ELF-1 (cell line): ENCODE data around the gene MRPS22.
"Not testable (repeated sequence)": the region's sequence is repeated elsewhere in the genome, so short reads cannot be mapped to it uniquely, and the experiment has no call there.

Source experiments
- DNase-seq: peaks from one replicate; pipeline ENCODE4 v3.0.0-alpha.2; 2016; ENCODE audit warnings: low read depth, low spot score

Gene MRPS22

DNA sequence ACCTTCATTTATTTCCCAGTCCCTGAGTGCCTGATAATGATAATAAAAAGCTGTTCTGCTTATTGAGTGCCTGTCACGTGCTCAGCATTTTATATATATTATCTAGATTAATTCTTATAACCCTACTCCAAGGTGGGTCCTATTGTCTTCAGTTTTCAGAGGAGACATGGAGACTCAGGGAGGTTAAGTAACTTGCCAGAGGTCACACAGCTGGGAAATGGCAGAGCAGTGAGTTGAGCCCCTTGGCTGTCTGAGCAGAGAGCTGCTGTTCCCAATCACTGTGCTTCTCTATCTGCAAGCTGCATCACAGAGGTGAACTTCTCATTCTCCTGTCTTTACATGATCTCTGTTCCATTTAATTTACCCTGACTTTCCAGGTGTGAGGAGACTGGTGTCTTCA is 32.3 kb upstream of the MRPS22 start:
- no peak for DNase-seq

DNA sequence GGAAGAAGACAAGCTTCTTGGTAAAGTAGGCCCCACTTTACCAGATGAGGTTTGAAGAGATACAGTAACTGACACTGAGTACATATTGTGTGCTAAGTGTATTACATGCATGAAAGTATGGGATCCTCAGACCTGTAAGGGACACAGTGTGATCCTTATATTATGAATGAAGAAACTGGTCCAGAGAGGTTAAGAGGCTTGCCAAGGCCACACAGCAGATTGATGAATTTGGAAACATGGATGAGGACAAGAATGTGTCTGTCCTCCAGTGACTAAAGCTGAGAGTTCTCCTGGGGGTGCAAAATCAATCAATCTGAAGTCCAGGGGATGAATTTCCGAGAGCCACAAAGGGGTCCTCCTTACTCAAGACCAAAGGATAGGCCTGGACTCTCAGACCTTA is 31.4 kb upstream of the MRPS22 start:
- DNase-seq = no peak

DNA sequence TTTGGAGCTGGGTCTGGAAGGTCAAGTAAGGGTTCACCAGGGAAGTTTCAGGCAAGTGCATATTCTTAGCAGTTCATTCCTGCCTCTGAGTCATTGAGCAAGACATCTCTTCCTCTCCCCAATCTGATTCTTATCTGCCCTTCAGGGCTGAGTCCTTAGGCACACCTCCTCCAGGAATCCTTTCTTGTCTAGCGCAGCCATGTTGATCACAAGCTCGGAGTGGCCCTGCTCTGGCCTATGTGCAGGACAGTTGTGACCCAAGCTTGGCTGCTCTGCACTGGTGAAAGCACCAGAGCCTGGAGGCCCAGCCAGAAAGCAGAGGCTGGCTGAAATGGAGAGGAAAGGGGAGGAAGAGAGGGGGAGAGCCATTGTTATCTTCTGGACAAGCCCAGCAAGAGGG is 30.9 kb upstream of the MRPS22 start:
- DNase-seq = peak; percentile 32

DNA sequence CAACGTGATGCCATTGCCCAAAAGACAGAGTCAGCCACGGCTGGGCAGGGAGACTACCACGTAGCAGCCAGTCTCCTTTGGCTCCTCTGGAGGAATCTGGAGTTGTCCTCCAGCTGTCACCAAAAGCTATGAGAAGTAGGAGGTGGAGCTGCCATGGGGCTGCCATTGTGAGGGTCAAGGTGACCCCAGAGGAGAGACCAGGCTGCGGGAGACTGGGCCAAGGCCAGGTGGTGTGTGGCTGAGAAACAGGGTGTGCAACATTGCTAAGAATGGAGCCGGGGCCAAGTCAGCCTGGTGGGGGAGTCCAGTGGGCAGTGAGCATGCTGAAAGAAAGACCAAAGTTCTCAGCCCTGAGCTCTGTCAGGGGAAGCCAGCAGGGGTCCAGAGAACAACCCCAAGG is 29.9 kb upstream of the MRPS22 start:
- no peak for DNase-seq

DNA sequence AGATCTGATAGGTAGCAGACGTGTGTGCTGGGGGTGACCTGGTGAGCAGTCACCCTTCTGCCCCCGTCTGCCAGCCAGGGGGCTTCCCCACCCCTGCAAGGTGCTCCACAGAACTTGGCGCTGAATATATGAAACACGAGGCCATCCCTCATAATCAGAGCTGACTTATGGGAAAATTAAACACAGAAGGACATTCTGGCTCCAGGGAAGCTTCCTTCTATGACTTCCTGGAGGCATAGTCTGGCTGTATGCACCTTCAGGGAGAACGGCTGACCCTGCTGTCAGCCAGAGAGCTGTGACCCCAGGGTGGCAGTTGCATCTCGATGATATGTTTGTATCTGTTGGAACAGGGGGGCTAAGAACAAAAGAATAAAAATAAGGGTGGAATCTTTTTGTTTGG is 26.6 kb upstream of the MRPS22 start:
- DNase-seq = no peak

DNA sequence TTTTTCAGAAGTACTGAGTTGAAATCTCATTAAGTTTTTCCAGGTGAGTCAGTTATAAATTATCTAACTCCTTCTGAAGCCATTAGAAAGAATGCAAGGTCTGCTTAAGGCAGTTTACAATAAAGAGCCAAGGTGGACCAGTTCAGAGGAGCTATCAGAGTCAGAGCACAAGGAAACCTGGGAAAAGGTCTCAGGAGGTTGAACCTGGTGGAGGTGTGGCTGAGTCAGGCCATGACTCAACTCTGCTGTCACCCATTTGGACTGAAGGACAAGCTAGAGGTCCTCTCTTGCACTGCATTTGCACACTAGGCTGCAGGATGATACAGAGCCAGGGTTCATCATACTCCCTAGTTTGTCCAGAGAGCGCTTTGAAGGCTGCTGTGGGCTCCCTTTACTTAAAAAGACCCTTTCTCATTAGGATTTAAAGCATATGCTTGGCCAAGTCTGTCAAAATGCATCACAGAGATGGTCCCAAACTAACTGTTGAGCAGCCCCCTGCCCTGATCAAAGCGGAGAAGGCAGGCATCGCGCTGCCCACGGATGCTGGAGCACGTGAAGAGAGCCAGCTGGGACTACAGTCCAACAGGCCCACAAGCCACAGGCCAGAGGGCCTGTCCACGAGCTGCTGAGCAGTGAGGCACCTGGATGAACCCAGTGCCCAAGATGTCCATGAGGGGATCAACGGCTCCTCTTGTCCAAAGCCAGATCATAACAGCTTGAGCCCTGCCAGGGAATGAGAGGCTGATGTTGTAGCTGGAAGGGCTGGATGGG is 26.0 kb upstream of the MRPS22 start:
- DNase-seq = no peak

DNA sequence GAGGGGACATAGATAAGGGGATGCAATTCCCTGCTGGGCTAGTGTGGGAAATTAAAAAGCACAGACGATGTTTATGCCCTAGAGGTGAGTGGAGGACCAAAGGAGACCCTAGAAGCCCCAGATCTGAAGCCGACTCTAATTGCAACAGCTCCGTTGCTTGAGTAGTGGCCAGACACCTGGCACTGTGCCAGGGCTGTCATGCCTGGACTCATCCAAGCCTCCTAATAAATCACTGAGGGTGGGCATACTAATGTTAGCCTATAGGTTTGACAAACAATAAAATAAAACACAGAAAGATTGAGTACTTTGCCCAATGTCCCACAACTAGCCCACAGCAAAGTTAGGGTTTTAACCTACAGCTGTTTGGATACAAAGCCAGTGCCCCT is 25.4 kb upstream of the MRPS22 start:
- DNase-seq = no peak

DNA sequence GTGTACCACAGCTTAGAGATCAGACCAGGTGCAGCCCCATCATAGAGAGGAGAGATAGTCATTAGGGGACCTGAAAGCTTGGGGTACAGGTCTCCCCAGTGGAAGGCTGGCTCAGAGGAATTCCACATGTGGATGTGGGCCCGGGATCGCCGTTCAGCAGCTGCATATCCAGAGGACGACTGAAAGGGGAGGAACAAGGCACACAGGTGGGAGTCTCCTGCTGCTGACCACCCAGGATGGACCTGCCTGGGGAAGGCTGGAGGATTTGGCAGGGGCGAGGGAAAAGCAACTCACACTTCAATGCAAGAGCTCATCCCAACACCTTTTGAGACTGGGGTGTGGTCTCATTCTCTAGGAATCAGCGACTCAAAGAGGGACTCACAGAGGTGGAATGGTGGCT is 25.0 kb upstream of the MRPS22 start:
- no peak for DNase-seq

DNA sequence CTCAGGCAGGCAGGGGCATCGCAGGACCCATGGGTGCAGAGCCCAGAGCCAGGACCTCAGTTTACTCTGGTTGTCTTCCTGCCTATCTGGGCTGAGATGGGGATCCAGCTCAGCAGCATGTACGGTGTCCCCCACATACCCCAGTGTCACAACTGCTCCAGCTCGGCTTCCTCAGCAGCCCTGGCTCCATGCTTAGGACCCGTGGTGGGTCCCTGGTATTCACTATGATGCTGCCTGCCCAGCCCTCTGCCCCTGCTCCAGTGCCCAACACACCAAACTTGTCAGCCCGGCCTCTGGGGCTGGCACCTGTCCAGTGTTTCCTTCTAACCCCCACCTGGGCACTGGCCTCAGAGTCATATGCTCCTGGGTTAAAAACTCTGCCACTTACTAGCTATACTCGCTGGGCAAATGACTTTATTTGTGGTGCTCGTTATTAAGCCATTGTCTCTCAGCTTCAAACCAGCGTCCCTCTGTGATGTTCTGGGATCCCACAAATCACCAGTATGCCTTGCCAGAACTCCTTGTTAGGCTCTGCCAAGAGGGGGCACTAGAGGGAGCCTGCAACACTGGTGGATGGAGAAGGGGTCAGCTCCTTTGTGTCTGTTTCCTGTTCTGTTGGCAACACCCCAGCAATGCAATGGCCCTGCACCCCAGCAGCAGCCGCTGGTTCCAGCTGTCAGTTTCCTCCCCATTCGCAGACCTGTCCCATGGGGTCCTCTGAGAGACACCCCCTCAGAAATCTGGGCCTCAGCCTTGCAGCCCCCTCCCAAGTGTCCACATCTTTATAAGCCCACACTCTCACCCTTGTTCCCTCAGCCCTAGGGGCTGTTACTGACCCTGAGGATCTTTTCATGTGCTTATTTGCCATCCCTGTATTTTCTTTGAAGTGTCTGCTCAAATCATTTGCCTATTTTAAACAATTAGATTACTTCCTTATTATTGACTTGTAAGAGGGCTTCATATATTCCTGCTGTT is 24.1 kb upstream of the MRPS22 start:
- DNase-seq = peak; percentile 53

DNA sequence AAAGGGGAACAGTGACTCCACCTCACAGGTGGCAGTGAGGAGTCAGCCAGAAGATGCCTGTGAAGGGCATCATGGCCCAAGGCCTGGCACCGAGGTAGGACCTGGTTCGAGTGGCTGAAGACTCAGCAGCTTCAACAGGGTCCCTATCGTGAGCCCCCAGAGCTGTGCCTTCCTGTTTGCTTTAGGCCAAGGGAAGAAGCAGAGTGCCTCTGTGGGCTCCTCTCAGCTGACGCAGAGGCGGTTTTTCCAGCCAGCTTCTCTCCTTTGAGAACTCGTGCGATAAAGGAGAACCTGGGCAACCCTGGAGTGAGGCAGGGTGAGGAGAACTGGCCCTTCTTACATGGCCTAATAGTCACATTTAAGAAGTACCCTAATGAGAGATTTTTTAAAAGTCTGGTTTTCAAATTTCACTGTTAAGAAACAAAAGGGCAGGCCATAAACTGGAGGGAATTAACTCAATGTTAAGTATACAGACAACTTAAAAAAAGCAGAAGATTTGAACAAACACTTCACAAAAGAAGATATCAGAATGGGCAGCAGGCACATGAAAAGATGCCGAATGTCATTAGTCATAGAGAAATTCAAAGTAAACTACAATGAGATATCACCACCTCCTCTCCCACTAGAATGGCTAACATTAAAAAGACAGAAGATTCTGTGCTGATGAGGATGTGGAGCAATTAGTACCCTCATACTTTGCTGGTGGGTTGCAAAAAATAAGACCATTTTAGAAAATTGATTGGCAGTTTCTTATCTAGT is 23.1 kb upstream of the MRPS22 start:
- no peak for DNase-seq

DNA sequence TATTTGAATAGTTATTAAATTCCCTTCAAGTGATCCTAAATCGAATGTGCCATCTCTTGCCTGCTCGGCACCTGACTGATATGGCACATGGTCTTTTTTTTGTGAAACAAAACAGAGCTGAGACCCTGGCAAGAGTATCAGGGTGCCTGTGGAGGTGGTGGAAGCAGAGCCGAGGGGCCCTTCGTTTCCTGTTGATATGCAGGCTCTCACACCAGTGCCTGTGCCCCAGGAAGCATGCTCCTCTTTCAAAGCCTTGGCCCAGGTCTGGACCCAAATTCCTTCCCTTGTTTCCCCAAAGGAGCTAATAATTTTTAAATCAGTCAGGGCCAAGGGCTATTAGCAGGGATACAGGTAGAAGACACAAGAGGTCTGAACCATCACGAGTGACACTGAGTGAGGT is 21.5 kb upstream of the MRPS22 start:
- DNase-seq = no peak

DNA sequence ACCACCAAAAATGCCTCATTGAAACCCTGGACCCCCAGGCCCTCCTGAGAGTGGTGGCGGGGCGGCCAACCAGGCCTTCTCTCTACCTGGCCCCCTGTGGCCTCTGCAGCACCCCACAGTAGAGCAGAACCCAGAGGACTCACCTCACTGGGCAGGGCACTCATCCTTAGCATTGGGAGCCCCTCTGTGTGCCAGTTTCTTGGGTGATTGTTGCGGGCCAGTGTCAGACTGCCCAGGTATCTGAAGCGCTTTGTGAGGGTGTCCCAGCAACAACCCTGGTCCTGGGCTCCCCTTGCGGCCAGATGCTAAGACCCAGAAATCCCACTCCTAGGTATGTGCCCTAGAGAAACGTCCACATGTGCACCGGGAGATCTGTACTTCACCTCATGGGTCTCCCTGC is 20.7 kb upstream of the MRPS22 start:
- DNase-seq = no peak

DNA sequence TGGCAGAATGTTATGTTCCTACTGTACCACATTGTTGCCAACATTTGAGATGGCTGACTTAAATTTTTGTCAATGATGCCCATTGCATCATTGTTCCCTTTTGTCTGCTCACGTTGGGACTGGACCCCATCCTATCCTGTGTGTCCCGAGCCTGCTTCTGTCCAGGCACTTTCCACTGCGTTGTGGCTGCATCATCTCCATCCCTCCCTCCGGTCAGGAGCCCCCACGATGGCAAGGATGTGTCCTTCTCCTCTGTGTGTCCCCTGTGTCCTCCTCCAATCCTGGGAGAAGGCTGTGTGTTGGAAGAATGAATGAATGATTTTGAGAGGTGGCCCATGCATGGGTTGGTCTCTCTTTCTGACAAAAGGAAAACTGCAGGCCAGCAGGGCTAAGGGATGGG is 19.4 kb upstream of the MRPS22 start:
- DNase-seq = no peak

DNA sequence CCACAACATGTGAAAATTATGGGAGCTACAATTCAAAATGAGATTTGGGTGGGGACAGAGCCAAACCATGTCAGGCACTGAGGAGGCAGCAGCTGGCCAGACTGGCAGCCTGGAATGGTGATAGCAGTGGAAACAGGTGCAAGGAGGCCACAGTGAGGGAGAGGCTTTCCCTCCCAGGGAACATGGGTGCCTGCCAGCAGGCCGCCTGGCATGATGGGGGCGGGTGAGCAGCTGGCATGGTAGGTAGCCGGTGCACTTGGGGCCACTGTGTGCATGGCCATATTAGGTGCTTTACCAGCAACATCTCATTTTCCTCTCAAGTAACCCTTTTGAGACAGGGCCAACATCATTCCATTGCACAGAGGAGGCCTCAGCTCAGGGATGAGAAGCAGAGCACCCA is 18.3 kb upstream of the MRPS22 start:
- DNase-seq = no peak

DNA sequence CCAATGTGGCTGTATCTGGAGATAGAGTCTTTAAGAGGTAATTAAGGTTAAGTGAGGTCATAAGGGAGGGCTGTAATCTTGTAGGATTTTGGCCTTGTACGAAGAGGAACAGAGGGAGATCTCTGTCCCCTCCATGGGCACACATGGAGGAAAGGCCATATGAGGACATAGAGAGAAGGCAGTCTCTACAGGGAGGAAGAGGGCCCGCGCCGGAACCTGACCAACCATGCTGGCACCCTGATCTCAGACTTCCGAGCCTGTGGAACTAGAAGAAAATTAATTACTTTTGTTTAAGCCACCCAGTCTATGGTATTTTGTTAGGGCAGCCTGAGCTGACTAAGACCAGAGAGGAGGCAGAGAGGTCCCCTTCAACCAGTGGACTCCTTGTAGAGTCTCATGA is 17.7 kb upstream of the MRPS22 start:
- DNase-seq = no peak

DNA sequence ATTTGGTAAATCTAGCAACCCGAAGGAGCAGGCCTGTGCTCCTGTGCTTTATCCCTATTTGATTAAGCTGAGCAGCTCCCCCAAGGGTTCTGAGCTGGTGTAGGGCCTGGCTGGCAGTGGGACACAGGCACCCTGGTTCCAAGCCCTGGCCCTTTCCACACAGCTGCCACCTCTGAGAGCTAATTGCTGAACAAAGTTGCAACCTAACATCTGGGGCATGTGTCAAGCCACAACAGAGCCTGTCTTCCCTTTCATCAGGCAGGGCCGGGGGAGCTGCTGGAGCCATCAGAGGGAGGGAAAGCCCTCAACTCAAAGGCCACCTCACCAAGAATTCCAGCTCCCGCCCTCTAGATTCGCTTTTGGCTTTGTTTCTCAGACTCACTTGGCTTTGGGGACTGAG is 17.1 kb upstream of the MRPS22 start:
- no peak for DNase-seq

DNA sequence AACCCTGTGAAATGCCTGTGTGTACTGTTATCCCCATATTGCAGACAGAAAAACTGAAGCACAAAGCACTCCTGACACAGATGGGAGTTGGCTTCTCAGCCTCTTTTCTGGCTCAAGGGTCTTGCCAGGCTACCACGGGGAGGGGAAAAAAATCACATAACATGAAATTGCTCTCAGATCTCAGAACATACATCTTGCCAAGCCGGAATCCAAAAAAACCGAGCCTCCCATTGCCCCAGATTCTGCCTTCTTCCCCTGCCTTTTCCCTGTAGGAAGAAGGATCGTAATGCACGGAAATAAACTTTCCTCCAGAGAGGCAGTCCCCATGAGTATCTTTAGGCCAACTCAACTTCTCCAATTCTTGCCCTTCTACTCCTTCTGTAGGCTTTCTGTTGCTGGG is 16.6 kb upstream of the MRPS22 start:
- DNase-seq = no peak

DNA sequence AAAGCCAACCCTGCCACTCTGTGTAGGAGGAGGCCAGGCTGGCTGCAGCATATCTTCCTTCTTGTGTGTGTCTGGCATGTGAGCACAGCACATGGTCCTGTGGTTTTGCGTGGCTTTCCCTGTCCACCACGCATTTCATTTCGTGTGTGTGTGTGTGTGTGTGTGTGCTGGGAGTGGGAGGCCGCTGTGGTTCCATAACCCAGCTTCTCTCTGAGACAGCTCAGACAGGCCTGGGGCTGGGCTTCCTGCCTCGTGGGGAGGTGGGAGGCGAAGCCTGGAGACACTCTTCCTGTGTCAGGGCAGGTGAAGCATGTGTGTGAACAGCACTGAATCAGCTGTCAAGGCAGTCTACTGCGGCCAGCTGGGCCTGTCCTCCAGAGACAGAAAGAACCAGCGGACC is 16.0 kb upstream of the MRPS22 start:
- no peak for DNase-seq

DNA sequence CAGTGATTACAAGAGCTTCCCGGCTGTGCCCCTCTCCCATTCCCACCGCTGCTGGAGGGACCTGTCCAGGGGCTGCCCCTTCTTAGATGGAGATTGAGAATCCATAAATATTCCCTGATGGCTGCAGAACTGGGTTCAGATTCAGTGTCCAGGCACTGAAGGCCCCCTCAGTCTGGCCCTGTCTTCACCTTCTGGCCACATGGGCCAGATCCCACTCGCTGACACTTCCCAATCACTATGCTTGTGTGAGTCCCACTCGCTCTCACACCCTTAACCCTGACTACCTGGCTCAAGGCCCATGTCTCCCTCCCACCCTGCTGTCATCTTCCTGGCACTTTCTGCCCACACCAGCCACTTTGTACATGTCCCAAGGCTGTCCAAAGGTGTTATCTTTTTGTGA is 15.5 kb upstream of the MRPS22 start:
- no peak for DNase-seq

DNA sequence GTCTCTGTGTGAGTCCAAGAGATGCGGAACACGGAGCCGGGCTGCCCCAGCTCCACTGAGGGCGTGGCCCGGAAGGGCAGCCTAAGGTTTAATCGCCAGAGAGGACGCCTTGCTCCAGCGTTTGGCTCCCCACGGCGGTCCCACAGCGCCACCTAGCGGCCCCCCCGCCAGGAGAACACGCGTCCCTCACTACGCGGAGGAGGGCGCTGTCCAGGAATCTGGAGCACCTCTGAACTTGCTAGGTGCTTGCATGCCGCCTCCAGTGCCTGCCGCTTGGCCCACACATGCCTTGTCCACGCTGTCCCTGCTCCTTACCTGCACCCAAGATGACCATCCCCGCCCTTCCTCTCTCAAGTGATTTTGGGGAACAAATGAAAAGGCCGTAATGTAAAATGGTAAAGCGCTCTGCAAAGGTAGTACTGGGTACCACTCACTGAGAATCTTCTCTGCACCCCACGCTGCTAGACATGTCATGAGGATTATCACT is 14.4 kb upstream of the MRPS22 start:
- peak; percentile 94 for DNase-seq

DNA sequence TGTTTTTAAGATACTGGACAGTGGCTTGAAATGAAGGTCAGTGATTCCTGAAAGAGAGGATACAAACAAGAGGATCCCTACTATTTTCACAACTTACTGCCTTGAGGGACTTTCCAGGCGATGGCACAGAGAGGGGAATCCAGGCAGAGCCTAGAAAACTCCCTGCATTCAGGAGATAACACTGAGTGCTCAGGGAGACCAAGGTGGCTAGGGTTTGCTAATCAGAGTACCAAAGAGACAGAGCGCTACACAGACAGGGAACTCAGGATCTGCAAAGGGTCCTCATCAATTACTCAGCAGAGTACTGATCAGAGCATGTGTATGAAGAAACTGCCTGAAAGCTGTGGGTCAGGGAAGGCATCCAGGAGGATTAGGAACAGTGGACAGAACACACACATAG is 11.7 kb upstream of the MRPS22 start:
- DNase-seq = no peak

DNA sequence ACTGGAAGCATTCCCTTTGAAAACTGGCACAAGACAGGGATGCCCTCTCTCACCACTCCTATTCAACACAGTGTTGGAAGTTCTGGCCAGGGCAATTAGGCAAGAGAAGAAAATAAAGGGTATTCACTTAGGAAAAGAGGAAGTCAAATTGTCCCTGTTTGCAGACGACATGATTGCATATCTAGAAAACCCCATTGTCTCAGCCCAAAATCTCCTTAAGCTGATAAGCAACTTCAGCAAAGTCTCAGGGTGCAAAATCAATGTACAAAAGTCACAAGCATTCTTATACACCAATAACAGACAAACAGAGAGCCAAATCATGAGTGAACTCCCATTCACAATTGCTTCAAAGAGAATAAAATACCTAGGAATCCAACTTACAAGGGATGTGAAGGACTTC is 9.1 kb upstream of the MRPS22 start:
- not testable (repeated sequence) for DNase-seq
